ENCODE results near the gene NXN. TPM values are rescaled to one million over a fixed set of nuclear protein-coding genes. Genes with fewer than 3 reads are reported as not detected.
A peak's percentile ranks its signal among the peaks of the same experiment; 100 is the strongest.
"Not testable (repeated sequence)": the region's sequence is repeated elsewhere in the genome, so short reads cannot be mapped to it uniquely, and the experiment has no call there.

Gene NXN
- total RNA-seq, 1 donor from 2014 or later: 51.6 TPM

GRCh38 chr17:925817-926216 is 53.8 kb downstream of the NXN start:
- Histone ChIP-seq H3K27me3 (no peaks in the 10 kb centered on the region), H3K4me3 (no peak overlapping the region), H3K4me1 (peaks cover 53% of the 10 kb centered on the region), H3K27ac (no peak overlapping the region), H3K9me3 (no peaks in the 10 kb centered on the region), H3K36me3 (no peaks in the 10 kb centered on the region)
- no peak for DNase-seq (ENCODE audit: extremely low spot score in 2 of 2)
- intact Hi-C loops (cut with DNase I): no loop called here
- no peak for TF ChIP-seq POLR2A (IDR thresholded peaks at IDR 0.05)
- no peak for TF ChIP-seq POLR2AphosphoS5 (IDR thresholded peaks at IDR 0.05; ENCODE audit: insufficient read depth in 1 of 2, low read depth in 1 of 2)
- TF ChIP-seq CTCF (IDR thresholded peaks at IDR 0.05): no peak

GRCh38 chr17:924711-925475 is 54.7 kb downstream of the NXN start:
- H3K36me3 ChIP-seq: no peaks in the 10 kb centered on the region
- H3K9me3 ChIP-seq: no peaks in the 10 kb centered on the region
- no peak for DNase-seq (ENCODE audit: extremely low spot score in 2 of 2)
- intact Hi-C loops (cut with DNase I): no loop called here
- H3K4me3 ChIP-seq: no peak overlapping the region
- H3K4me1 ChIP-seq: peaks cover 53% of the 10 kb centered on the region
- no peaks in the 10 kb centered on the region for H3K27me3 ChIP-seq
- H3K27ac ChIP-seq: no peak overlapping the region
- no peak for TF ChIP-seq POLR2AphosphoS5 (IDR thresholded peaks at IDR 0.05; ENCODE audit: insufficient read depth in 1 of 2, low read depth in 1 of 2)
- no peak for TF ChIP-seq POLR2A (IDR thresholded peaks at IDR 0.05)

GRCh38 chr17:924306-924705 is 55.3 kb downstream of the NXN start:
- intact Hi-C loops (cut with DNase I); DNase-seq (ENCODE audit: extremely low spot score in 2 of 2); H3K27me3 ChIP-seq; H3K36me3 ChIP-seq; H3K27ac ChIP-seq; H3K4me3 ChIP-seq; H3K9me3 ChIP-seq: not testable (repeated sequence)
- H3K4me1 ChIP-seq: peaks cover 50% of the 10 kb centered on the region

- no peak for TF ChIP-seq POLR2AphosphoS5 (IDR thresholded peaks at IDR 0.05; ENCODE audit: insufficient read depth in 1 of 2, low read depth in 1 of 2)
- TF ChIP-seq CTCF (IDR thresholded peaks at IDR 0.05): no peak
- TF ChIP-seq POLR2A (IDR thresholded peaks at IDR 0.05): no peak
- no peak overlapping the region for H3K27ac ChIP-seq
- no peaks in the 10 kb centered on the region for H3K9me3 ChIP-seq
- DNase-seq (ENCODE audit: extremely low spot score in 2 of 2): no peak
- H3K27me3 ChIP-seq: no peaks in the 10 kb centered on the region
- H3K36me3 ChIP-seq: no peaks in the 10 kb centered on the region
- H3K4me3 ChIP-seq: no peak overlapping the region
- H3K4me1 ChIP-seq: peaks cover 45% of the 10 kb centered on the region
- intact Hi-C loops (cut with DNase I): no loop called here
Measured at GRCh38 chr17:923633-924032, 55.9 kb downstream of the NXN start.

GRCh38 chr17:921161-921560 is 58.4 kb downstream of the NXN start:
- Histone ChIP-seq H3K36me3 (no peaks in the 10 kb centered on the region), H3K27ac (peak overlapping the region; percentile 28)
- intact Hi-C loops (cut with DNase I): no loop called here

More at GRCh38 chr17:921161-921560, 58.4 kb downstream of the NXN start:
- no peak for DNase-seq (ENCODE audit: extremely low spot score in 2 of 2)
- H3K9me3 ChIP-seq: no peaks in the 10 kb centered on the region
- H3K4me3 ChIP-seq: no peak overlapping the region
- TF ChIP-seq POLR2AphosphoS5 (IDR thresholded peaks at IDR 0.05; ENCODE audit: insufficient read depth in 1 of 2, low read depth in 1 of 2) (no peak), POLR2A (IDR thresholded peaks at IDR 0.05) (no peak), CTCF (IDR thresholded peaks at IDR 0.05) (no peak)
- no peaks in the 10 kb centered on the region for H3K27me3 ChIP-seq
- H3K4me1 ChIP-seq: peaks cover 42% of the 10 kb centered on the region
